Stimulated activated naive CD8-positive, alpha-beta T cell treated with anti-CD3 and anti-CD28 coated beads, Interleukin-15, Interleukin-2, amounts not matched to agents 100 U/mL and 50 U/mL, for 24 hours (primary cell): ENCODE results near the gene EEA1.
A peak's percentile ranks its signal among the peaks of the same experiment; 100 is the strongest.

Experiments
- ATAC-seq: fragments of 150-1000 bp; cut with Tn5 transposase; one replicate; pipeline ENCODE4 v1.10.0; 2021
- DNase-seq: peaks from one replicate; pipeline ENCODE4 v3.0.0; 2021

EEA1 gene

DNA sequence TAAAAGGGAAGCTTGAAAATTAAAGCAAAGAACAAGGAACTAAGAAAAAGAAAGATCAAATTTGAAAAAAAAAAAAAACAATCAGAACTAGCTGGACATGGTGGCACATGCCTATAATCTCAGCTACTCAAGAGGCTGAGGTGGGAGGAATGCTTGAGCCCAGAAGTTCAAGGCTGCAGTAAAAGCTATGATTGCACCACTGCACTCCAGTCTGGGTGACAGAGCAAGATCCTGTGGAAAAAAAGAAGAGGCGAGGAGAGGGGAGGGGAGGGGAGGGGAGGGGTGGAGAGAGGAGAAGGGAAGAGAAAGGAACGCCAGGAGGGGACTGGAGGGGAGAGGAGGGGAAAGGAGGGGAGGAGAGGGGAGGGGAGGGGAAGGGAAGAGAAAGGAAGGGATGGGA lies 43.0 kb downstream of the EEA1 start:
- no peak for ATAC-seq
- no peak for DNase-seq

GRCh38 chr12:92879698-92880322 lies 49.3 kb downstream of the EEA1 start:
- ATAC-seq: no peak

GRCh38 chr12:92877904-92878303 lies 51.2 kb downstream of the EEA1 start:
- DNase-seq (no peak), ATAC-seq (no peak)

More at GRCh38 chr12:92879698-92880322, 49.3 kb downstream of the EEA1 start:
- DNase-seq: no peak

DNA sequence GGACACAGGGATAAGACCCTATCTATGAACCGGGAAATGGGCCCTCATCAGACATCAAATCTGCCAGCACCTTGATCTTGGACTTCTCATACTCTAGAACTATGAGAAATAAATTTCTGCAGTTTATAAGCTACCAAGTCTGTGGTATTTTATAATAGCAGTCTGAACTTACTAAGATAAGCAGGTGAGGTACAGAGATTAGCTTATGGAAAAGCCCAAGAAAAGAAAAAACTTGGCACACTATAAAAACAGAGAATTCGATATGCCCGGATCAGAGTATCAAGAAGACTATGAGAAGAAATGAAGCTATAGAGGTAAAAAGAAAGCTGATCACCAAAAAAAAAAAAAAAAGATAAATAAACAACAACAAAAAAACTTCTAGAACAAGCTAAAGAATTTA lies 52.6 kb downstream of the EEA1 start:
- DNase-seq (no peak), ATAC-seq (no peak)

DNA sequence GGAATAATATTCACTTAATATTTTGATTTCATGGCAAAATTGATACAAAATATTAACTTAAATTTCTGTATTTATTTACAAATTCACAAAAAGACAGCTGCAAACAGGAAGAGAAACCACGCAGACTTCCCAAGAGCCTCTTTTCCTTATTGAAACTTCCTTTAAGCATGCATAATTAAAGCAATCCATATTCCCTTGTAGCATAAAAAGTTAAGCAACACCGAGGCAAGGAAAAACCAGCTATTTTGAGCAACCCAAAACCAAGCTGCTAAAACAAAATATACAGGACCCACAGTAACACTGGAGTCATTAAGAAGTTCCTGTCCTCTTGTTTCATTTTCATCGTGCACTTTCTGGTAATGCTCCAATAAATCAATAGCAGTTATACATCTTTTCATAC lies 58.0 kb downstream of the EEA1 start:
- DNase-seq (no peak), ATAC-seq (no peak)

- no peak for ATAC-seq
- DNase-seq: no peak
Measured at GRCh38 chr12:92866418-92866817, 62.7 kb downstream of the EEA1 start.

- no peak for ATAC-seq
- no peak for DNase-seq
Measured at GRCh38 chr12:92863251-92863650, 65.8 kb downstream of the EEA1 start.

DNA sequence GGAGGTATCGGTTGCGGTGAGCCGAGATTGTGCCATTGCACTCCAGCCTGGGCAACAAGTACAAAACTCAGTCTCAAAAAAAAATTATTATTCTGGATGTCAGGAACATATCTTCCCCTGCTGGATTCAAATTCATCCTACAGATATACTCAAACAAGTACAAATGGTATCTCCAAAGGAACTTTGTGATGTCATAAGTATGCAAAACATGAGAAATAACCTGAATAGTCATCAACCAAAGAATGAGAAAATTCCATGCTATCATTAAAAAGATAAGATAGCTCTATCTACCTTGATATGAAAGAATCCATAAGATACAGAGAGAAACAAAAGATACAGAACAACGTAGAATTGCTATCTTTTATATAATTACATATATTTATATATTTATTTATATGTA lies 67.7 kb downstream of the EEA1 start:
- DNase-seq: no peak
- ATAC-seq: no peak

- ATAC-seq (no peak), DNase-seq (no peak)
Measured at GRCh38 chr12:92860521-92860920, 68.6 kb downstream of the EEA1 start.

DNA sequence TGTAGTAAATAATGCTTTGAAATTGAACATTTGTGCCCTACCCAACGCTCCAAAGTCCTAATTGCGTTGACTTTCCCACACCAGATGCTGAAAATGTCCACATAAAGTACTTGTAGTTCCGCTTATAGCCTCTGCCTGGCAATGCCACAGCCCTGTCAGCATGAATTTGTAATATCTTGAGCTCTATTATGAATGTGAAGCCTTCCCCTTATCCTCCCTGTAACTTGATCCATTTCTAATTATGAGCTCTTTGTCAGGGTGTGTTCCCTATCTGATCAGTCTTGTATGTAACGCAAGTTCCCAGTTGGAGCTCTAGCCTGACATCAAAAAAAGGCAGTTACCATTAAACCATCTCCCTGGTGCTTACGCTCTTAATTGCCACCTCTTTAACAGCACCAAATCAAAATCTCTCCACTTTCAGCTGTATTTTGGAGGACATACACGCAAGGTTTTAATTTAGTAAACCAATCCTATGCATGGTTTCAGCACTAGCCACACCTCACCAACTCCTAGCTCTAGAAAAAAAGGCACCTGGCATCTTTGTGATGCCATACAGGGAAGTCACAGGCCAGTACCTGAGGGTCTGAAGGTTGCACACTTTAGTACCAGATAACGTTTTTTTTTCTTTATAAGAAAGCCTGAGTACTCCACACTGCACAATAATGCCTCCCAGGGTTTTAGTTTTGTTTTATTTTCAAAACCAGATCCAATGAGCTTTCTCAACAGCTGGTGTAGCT lies 69.3 kb downstream of the EEA1 start:
- ATAC-seq: no peak
- no peak for DNase-seq

GRCh38 chr12:92857818-92858217 lies 71.3 kb downstream of the EEA1 start:
- no peak for DNase-seq
- no peak for ATAC-seq

DNA sequence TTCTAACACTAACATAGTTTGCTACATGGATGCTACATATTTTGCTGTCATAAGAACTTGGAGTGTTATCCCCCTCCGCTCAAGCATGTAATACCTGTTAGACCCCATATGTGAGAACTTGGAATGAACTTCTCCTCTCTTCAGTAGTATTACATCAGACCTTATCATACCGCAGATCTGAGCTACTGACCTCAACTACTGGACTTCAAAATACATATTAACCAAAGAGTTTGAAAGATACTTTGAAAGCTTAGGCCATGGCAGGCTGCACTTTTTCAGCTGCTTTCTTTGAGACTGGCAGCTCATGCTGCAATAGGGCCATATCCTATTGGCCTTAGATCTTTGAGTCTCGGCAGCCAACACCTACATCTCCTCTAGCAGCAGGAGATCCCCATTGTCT lies 74.8 kb downstream of the EEA1 start:
- DNase-seq (no peak), ATAC-seq (no peak)

- DNase-seq: no peak
- ATAC-seq: no peak
Measured at GRCh38 chr12:92848740-92849139, 80.4 kb downstream of the EEA1 start.

GRCh38 chr12:92847368-92847767 lies 81.7 kb downstream of the EEA1 start:
- no peak for ATAC-seq
- no peak for DNase-seq

DNA sequence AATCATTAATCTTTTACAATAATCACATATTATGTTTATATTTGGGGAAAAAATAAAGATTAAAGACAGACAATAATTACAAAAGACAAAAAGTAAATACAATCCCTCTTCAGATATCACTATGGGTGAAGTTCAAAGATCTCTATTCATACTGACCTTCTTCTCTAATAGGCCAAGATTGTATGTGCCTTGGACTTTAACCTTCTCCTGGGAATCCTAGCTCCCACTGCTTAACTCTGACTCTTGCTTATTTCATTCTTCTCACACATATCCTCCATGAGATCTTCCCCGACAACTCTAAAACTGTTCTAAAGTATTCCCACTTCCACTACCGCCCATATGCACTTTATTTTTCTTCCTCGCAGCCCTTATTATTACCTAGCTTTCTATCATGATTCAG lies 83.8 kb downstream of the EEA1 start:
- ATAC-seq (no peak), DNase-seq (no peak)

DNA sequence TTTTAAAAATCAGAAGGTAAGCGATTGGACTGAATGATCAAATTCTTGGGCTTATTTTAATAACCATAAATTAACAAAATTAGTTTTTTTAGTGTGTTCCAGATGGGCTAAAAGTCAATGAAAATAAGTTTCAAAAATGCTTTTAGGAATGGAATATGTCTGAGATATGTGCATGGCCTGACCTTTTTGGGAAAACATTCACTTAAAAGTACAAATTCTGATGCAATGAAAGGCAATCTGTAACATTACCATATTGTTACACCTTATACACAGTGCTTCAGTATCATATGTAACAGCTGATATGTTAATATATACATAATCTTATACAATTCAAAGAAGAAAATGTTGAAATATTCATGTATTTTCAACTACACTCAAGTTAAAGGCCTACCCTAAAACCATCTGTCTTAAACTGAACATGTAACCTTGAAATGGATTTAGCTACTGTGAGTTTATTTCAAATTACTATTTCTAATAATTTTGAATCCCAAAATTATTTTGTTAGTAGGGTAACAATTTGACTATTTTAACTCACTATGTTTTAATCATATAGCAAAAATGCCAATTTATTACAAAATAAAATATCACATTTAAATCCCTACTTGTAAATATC lies 84.8 kb downstream of the EEA1 start:
- DNase-seq: no peak
- no peak for ATAC-seq

- no peak for ATAC-seq
- no peak for DNase-seq
Measured at GRCh38 chr12:92829686-92830282, 99.3 kb downstream of the EEA1 start.

DNA sequence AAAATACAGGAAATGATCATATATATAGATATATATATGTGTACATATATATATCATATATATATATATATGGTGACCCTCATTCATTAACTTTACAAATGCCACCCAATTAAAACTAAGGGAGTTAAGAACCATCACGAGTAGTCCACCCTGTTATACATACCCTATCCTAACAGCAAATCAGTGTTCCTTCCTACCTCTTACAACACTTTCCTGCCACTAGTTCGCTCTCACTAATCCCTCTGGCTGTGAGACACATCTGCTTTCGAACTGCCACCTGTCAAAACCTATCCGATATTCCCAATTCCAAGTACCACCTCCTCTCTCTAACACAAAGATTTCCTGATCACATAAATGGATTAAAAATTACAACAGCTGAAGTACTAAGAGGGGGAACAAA lies 100.5 kb downstream of the EEA1 start:
- no peak for DNase-seq
- no peak for ATAC-seq

- ATAC-seq (no peak), DNase-seq (peak; percentile 22)
Measured at GRCh38 chr12:92827836-92828431, 101.2 kb downstream of the EEA1 start.

GRCh38 chr12:92821142-92821541 lies 108.0 kb downstream of the EEA1 start:
- DNase-seq (no peak), ATAC-seq (no peak)

- ATAC-seq: no peak
- no peak for DNase-seq
Measured at GRCh38 chr12:92814584-92814983, 114.5 kb downstream of the EEA1 start.

- ATAC-seq (no peak), DNase-seq (no peak)
Measured at GRCh38 chr12:92810370-92810769, 118.7 kb downstream of the EEA1 start.

DNA sequence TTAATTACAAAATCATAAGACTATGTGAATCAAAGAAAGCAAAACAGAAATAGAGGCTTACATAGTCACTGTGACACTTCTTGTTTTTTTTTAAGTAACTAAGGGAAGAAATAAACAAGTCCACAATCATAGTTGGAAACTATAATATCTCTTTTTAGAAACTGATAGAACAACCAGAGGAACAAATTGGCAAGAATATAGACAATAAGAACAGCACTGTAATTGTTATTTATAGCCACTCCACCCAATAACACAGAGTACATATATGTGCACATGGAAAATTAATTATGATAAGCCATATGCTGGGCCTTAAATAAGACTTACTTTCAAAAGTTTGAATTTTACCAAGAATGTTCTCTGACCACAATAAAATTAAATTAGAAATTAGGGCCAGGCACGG lies 125.2 kb downstream of the EEA1 start:
- DNase-seq (no peak), ATAC-seq (no peak)
